SK-N-SH (cell line): Measurements from ENCODE around the gene TGM5. TPM values are rescaled to one million over a fixed set of nuclear protein-coding genes. Genes with fewer than 3 reads are reported as not detected.
A peak's percentile ranks its signal among the peaks of the same experiment; 100 is the strongest.

Experiments used
- CTCF ChIA-PET: fragments of 300-600, 350-600 bp; formaldehyde crosslinking; extraction: SDS; loops from one replicate; lab custom pipeline; 2021; lab: Yijun Ruan, JAX
- POLR2A ChIA-PET: fragments of 350-600 bp; sonication (Branson Sonifier 250); formaldehyde crosslinking; extraction: SDS; loops from one replicate; lab custom pipeline; 2020; ENCODE audit warnings: antibody characterized with exemption, inconsistent platforms; lab: Yijun Ruan, JAX
- DNase-seq: peaks from one replicate; pipeline ENCODE4 v3.0.0; 2012
- H2AFZ ChIP-seq: fragments of 200-600 bp; sonication (generic); 2 replicates; pipeline ENCODE4 v1.8.1; 2016; ENCODE audit warnings: antibody characterized with exemption, mild to moderate bottlenecking, low read depth
- H3F3A ChIP-seq: fragments of 200-600 bp; sonication (generic); replicated peaks from 2 replicates; pipeline ENCODE3; 2016; ENCODE audit warnings: antibody characterized with exemption, mild to moderate bottlenecking; ENCODE audit not compliant: insufficient read depth
- H3K27ac ChIP-seq, 2 experiments: fragments of 200-500 bp in 1 of 2; fragments of 200-600 bp in 1 of 2; sonication (Bioruptor generic) in 1 of 2; sonication (generic), shearing (Covaris generic) in 1 of 2; 2 replicates each; pipeline versions ENCODE4 v1.5.1 to v1.6.1; 2014 to 2016; ENCODE audit warnings: low read depth in 2 of 2, inconsistent platforms in 1 of 2, low read length in 1 of 2, mild to moderate bottlenecking in 1 of 2, mixed read lengths in 1 of 2
- H3K27me3 ChIP-seq: fragments of 200-600 bp; sonication (generic), shearing (Covaris generic); 2 replicates; pipeline ENCODE4 v1.6.1; 2016; ENCODE audit warnings: mixed run types; ENCODE audit not compliant: insufficient read depth
- H3K36me3 ChIP-seq, 2 experiments: fragments of 200-500 bp in 1 of 2; fragments of 200-600 bp in 1 of 2; sonication (Bioruptor generic) in 1 of 2; sonication (generic) in 1 of 2; replicated peaks in 1 of 2; 2 replicates each; pipeline versions ENCODE3 to v1.5.1; 2014 to 2016; ENCODE audit warnings: low read length in 1 of 2, mild to moderate bottlenecking in 1 of 2; ENCODE audit not compliant: insufficient read depth in 2 of 2, control insufficient read depth in 1 of 2
- H3K4me1 ChIP-seq, 2 experiments: fragments of 200-500 bp in 1 of 2; fragments of 200-600 bp in 1 of 2; sonication (Bioruptor generic) in 1 of 2; sonication (generic), shearing (Covaris generic) in 1 of 2; 2 replicates each; pipeline versions ENCODE4 v1.5.1 to v1.6.1; 2014 to 2016; ENCODE audit warnings: low read depth in 1 of 2, low read length in 1 of 2, mixed run types in 1 of 2; ENCODE audit not compliant: insufficient read depth in 2 of 2, control insufficient read depth in 1 of 2
- H3K4me2 ChIP-seq: fragments of 200-600 bp; sonication (generic), shearing (Covaris generic); 2 replicates; pipeline ENCODE4 v1.6.1; 2017; ENCODE audit warnings: mixed run types
- H3K4me3 ChIP-seq, 2 experiments: fragments of 200-500 bp in 1 of 2; fragments of 200-600 bp in 1 of 2; sonication (Bioruptor generic) in 1 of 2; sonication (generic), shearing (Covaris generic) in 1 of 2; 2 replicates each; pipeline versions ENCODE4 v1.5.1 to v1.8.1; 2014 to 2016; ENCODE audit warnings: low read depth in 2 of 2, inconsistent platforms in 1 of 2, low read length in 1 of 2, mild to moderate bottlenecking in 1 of 2, mixed read lengths in 1 of 2, moderate library complexity in 1 of 2
- H3K79me2 ChIP-seq: fragments of 200-600 bp; sonication (generic); 2 replicates; pipeline ENCODE4 v1.8.1; 2017; ENCODE audit warnings: mild to moderate bottlenecking; ENCODE audit not compliant: insufficient read depth
- H3K9ac ChIP-seq: fragments of 200-600 bp; sonication (generic); 2 replicates; pipeline ENCODE4 v1.6.1; 2017; ENCODE audit warnings: mixed run types
- H3K9me2 ChIP-seq: fragments of 200-600 bp; sonication (generic); 2 replicates; pipeline ENCODE4 v1.6.1; 2017; ENCODE audit warnings: mixed run types
- H3K9me3 ChIP-seq: fragments of 200-600 bp; sonication (generic); 2 replicates; pipeline ENCODE4 v1.6.1; 2017; ENCODE audit warnings: mixed run types, mild to moderate bottlenecking, moderate library complexity
- H4K20me1 ChIP-seq: fragments of 200-600 bp; sonication (generic); 2 replicates; pipeline ENCODE4 v1.6.1; 2017; ENCODE audit warnings: mild to moderate bottlenecking, mixed run types; ENCODE audit not compliant: insufficient read depth
- CHD2 ChIP-seq: fragments of 150-350 bp; IDR thresholded peaks from 2 replicates; pipeline ENCODE4 v1.6.1; 2018; ENCODE audit warnings: low read length; ENCODE audit not compliant: partially characterized antibody
- FOXM1 ChIP-seq: IDR thresholded peaks from 2 replicates; pipeline ENCODE4 v1.4.0; 2012; ENCODE audit warnings: low read depth, mild to moderate bottlenecking
- JUND ChIP-seq: IDR thresholded peaks from 2 replicates; pipeline ENCODE4 v1.4.0; 2012
- MXI1 ChIP-seq: IDR thresholded peaks from 2 replicates; pipeline ENCODE4 v1.6.1; 2012; ENCODE audit warnings: mild to moderate bottlenecking, low read depth, low read length, improper control_type of control experiment
- RAD21 ChIP-seq: IDR thresholded peaks from 2 replicates; pipeline ENCODE4 v1.6.1; 2012; ENCODE audit warnings: mild to moderate bottlenecking, low read length
- SMC3 ChIP-seq: IDR thresholded peaks from 2 replicates; pipeline ENCODE4 v1.6.1; 2012; ENCODE audit warnings: low read depth, low read length, improper control_type of control experiment
- TCF12 ChIP-seq: IDR thresholded peaks from 2 replicates; pipeline ENCODE4 v1.4.0; 2012
- WGBS: methylation state at CpG from one replicate; pipeline ENCODE4 v1.1.6; 2017; ENCODE audit warnings: low lambda C conversion rate; 5-methylcytosine and 5-hydroxymethylcytosine counted together
- polyA plus RNA-seq, 3 experiments: library from polyadenylated mRNA; depleted of rRNA; stranded (reverse); fragments of >200 nt; gene quantifications; 2 replicates each; pipeline ENCODE4 v1.2.3, GENCODE V29; 2012
- TF ChIP-seq, protein P1 (sequence below): IDR thresholded peaks from 2 replicates; pipeline ENCODE4 v1.4.0; 2012; ENCODE audit warnings: low read depth, borderline replicate concordance
- TF ChIP-seq, protein P2 (sequence below): fragments of 200-600 bp; sonication (generic); IDR thresholded peaks from 2 replicates; pipeline ENCODE4 v1.6.1; 2017; ENCODE audit warnings: antibody characterized with exemption, mild to moderate bottlenecking, moderate library complexity
- TF ChIP-seq, protein P3 (sequence below): IDR thresholded peaks from 2 replicates; pipeline ENCODE4; 2012
- TF ChIP-seq, protein P4 (sequence below): fragments of 150-350 bp; IDR thresholded peaks from 2 replicates; pipeline ENCODE4 v1.6.1; 2017; ENCODE audit warnings: antibody characterized with exemption, low read length, low read depth, borderline replicate concordance

TGM5 gene
- polyA plus RNA-seq, 1 of the 3 experiments (the other 2 are of a cell fraction), result not detected

- TF ChIP-seq, protein P1, sequence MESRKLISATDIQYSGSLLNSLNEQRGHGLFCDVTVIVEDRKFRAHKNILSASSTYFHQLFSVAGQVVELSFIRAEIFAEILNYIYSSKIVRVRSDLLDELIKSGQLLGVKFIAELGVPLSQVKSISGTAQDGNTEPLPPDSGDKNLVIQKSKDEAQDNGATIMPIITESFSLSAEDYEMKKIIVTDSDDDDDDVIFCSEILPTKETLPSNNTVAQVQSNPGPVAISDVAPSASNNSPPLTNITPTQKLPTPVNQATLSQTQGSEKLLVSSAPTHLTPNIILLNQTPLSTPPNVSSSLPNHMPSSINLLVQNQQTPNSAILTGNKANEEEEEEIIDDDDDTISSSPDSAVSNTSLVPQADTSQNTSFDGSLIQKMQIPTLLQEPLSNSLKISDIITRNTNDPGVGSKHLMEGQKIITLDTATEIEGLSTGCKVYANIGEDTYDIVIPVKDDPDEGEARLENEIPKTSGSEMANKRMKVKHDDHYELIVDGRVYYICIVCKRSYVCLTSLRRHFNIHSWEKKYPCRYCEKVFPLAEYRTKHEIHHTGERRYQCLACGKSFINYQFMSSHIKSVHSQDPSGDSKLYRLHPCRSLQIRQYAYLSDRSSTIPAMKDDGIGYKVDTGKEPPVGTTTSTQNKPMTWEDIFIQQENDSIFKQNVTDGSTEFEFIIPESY, result no peak
These were observed 81.3 kb downstream of the TGM5 start, which contains the start of gene CCNDBP1 (continued) for GRCh38 chr15:43185157-43186002.

- peaks cover 0 to 10% of the 10 kb centered on the region in 2 experiments; a peak in 3 of 4 replicates for H3K4me1 ChIP-seq
- H3K9ac ChIP-seq, result no peak overlapping the region; the same call in 1 of the 2 replicates
- no peaks in the 10 kb centered on the region for H4K20me1 ChIP-seq
- H2AFZ ChIP-seq, result peak overlapping the region; percentile 92; the same call in 1 of the 2 replicates
- H3K9me2 ChIP-seq, result no peaks in the 10 kb centered on the region
- H3K27me3 ChIP-seq, result no peaks in the 10 kb centered on the region
- H3K4me3 ChIP-seq, result peak overlapping the region; percentile 75 to 88; a peak in 3 of 4 replicates
- peaks cover 21% of the 10 kb centered on the region; the same call in 1 of the 2 replicates for H3K79me2 ChIP-seq
- H3K27ac ChIP-seq, result peak overlapping the region; percentile 47 to 89; a peak in 3 of 4 replicates
- ChIA-PET CTCF (interaction anchor here (1.2 to 4.1 kb wide), 6 partner anchors 10 to 258 kb away, joined by 3 to 44 read pairs (median 6); no protein-coding TSS in a partner anchor), POLR2A (no interaction called here)
- no peak for DNase-seq
- 84% methylated on average over 7 of the region's 9 CpGs for WGBS
- peaks cover 20% of the 10 kb centered on the region for H3F3A ChIP-seq
- no peaks in the 10 kb centered on the region for H3K9me3 ChIP-seq
- H3K36me3 ChIP-seq, result peaks cover 10 to 17% of the 10 kb centered on the region in 2 experiments
- TF ChIP-seq TCF12 (no peak), MXI1 (no peak), JUND (no peak), FOXM1 (no peak), CHD2 (no peak), SMC3 (no peak), RAD21 (no peak)
- TF ChIP-seq, protein P2, sequence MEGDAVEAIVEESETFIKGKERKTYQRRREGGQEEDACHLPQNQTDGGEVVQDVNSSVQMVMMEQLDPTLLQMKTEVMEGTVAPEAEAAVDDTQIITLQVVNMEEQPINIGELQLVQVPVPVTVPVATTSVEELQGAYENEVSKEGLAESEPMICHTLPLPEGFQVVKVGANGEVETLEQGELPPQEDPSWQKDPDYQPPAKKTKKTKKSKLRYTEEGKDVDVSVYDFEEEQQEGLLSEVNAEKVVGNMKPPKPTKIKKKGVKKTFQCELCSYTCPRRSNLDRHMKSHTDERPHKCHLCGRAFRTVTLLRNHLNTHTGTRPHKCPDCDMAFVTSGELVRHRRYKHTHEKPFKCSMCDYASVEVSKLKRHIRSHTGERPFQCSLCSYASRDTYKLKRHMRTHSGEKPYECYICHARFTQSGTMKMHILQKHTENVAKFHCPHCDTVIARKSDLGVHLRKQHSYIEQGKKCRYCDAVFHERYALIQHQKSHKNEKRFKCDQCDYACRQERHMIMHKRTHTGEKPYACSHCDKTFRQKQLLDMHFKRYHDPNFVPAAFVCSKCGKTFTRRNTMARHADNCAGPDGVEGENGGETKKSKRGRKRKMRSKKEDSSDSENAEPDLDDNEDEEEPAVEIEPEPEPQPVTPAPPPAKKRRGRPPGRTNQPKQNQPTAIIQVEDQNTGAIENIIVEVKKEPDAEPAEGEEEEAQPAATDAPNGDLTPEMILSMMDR, result no peak
- TF ChIP-seq, protein P3, sequence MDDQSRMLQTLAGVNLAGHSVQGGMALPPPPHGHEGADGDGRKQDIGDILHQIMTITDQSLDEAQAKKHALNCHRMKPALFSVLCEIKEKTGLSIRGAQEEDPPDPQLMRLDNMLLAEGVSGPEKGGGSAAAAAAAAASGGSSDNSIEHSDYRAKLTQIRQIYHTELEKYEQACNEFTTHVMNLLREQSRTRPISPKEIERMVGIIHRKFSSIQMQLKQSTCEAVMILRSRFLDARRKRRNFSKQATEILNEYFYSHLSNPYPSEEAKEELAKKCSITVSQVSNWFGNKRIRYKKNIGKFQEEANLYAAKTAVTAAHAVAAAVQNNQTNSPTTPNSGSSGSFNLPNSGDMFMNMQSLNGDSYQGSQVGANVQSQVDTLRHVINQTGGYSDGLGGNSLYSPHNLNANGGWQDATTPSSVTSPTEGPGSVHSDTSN, result no peak
- TF ChIP-seq, protein P4, sequence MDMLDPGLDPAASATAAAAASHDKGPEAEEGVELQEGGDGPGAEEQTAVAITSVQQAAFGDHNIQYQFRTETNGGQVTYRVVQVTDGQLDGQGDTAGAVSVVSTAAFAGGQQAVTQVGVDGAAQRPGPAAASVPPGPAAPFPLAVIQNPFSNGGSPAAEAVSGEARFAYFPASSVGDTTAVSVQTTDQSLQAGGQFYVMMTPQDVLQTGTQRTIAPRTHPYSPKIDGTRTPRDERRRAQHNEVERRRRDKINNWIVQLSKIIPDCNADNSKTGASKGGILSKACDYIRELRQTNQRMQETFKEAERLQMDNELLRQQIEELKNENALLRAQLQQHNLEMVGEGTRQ, result no peak
- peak overlapping the region; percentile 81; the same call in 1 of the 2 replicates for H3K4me2 ChIP-seq
These were observed 82.2 kb downstream of the TGM5 start for GRCh38 chr15:43184407-43185124.
